GM23338 (cell line): ENCODE measurements around the gene LTBP4. TPM values are rescaled to one million over a fixed set of nuclear protein-coding genes. Genes with fewer than 3 reads are reported as not detected.

Source experiments
- ATAC-seq: fragments of 200-7000 bp; cut with Tn5 transposase; 3 replicates; pipeline ENCODE4 v1.9.1; 2020
- DNase-seq: peaks from one replicate; pipeline ENCODE4 v3.0.0-alpha.2; 2015; ENCODE audit warnings: low spot score
- H2AFZ ChIP-seq: fragments of 200-600 bp; sonication (generic); 2 replicates; pipeline ENCODE4 v1.8.0; 2016; ENCODE audit warnings: antibody characterized with exemption, mild to moderate bottlenecking, moderate library complexity
- H3F3A ChIP-seq: fragments of 200-600 bp; sonication (generic); replicated peaks from 2 replicates; pipeline ENCODE4 v1.8.0; 2017; ENCODE audit warnings: antibody characterized with exemption, mixed run types, low read depth
- H3K27ac ChIP-seq: fragments of 200-600 bp; sonication (generic); 2 replicates; pipeline ENCODE4 v1.6.1; 2016; ENCODE audit warnings: low read depth
- H3K27me3 ChIP-seq: fragments of 200-600 bp; sonication (generic); 2 replicates; pipeline ENCODE4 v1.8.0; 2016; ENCODE audit warnings: mild to moderate bottlenecking, mixed run types, moderate library complexity; ENCODE audit not compliant: insufficient read depth
- H3K36me3 ChIP-seq: fragments of 200-600 bp; sonication (generic); 2 replicates; pipeline ENCODE4 v1.8.0; 2016; ENCODE audit warnings: mild to moderate bottlenecking; ENCODE audit not compliant: insufficient read depth
- H3K4me1 ChIP-seq: fragments of 200-600 bp; sonication (generic); 2 replicates; pipeline ENCODE4 v1.8.0; 2016; ENCODE audit warnings: mild to moderate bottlenecking, moderate library complexity; ENCODE audit not compliant: insufficient read depth
- H3K4me2 ChIP-seq: fragments of 200-600 bp; sonication (generic); 2 replicates; pipeline ENCODE4 v1.7.1; 2017; ENCODE audit warnings: mixed run types
- H3K4me3 ChIP-seq: fragments of 200-600 bp; sonication (generic); 2 replicates; pipeline ENCODE4 v1.6.1; 2016; ENCODE audit warnings: mixed run types
- H3K79me2 ChIP-seq: fragments of 200-600 bp; sonication (generic); replicated peaks from 2 replicates; pipeline ENCODE4 v1.8.0; 2017; ENCODE audit warnings: mild to moderate bottlenecking; ENCODE audit not compliant: insufficient read depth
- H3K9me2 ChIP-seq: fragments of 200-600 bp; sonication (generic); 2 replicates; pipeline ENCODE4 v1.8.0; 2017; ENCODE audit not compliant: insufficient read depth
- H4K20me1 ChIP-seq: fragments of 200-600 bp; sonication (generic); replicated peaks from 2 replicates; pipeline ENCODE4 v1.8.0; 2017; ENCODE audit warnings: mild to moderate bottlenecking; ENCODE audit not compliant: insufficient read depth
- H3K27ac Mint-ChIP-seq: 2 replicates; pipeline ENCODE4 v1.8.0; 2020; ENCODE audit warnings: inconsistent platforms, mild to moderate bottlenecking, moderate library complexity, mixed read lengths
- H3K27me3 Mint-ChIP-seq: 3 replicates; pipeline ENCODE4 v1.8.0; 2022; ENCODE audit warnings: low read depth, mild to moderate bottlenecking, moderate library complexity, mixed read lengths, inconsistent platforms; ENCODE audit not compliant: insufficient read depth, poor library complexity
- H3K36me3 Mint-ChIP-seq: 3 replicates; pipeline ENCODE4 v1.8.0; 2021; ENCODE audit warnings: low read depth, mild to moderate bottlenecking, inconsistent platforms, moderate library complexity, mixed read lengths
- H3K4me1 Mint-ChIP-seq: 3 replicates; pipeline ENCODE4 v1.8.0; 2020; ENCODE audit warnings: mild to moderate bottlenecking, inconsistent platforms, mixed read lengths
- H3K4me3 Mint-ChIP-seq: 3 replicates; pipeline ENCODE4 v1.8.0; 2021; ENCODE audit warnings: moderate library complexity, mild to moderate bottlenecking, inconsistent platforms, mixed read lengths
- H3K9me3 Mint-ChIP-seq: 3 replicates; pipeline ENCODE4 v1.8.0; 2020; ENCODE audit warnings: moderate library complexity, mild to moderate bottlenecking, inconsistent platforms, mixed read lengths
- CREB1 ChIP-seq: fragments of 250-450 bp; sonication (Bioruptor Pico); IDR thresholded peaks from 2 replicates; pipeline ENCODE4 v1.5.0; 2020; ENCODE audit warnings: low read depth, mild to moderate bottlenecking, moderate library complexity
- NANOG ChIP-seq: IDR thresholded peaks from 2 replicates; pipeline ENCODE4 v1.6.1; 2016; ENCODE audit warnings: antibody characterized with exemption, borderline replicate concordance
- polyA plus RNA-seq: library from polyadenylated mRNA; unstranded; fragments of >200 nt; fragmentation: Nextera tagmentation; extraction: Ambion mirVana; gene quantifications from 2 replicates; pipeline ENCODE4 v1.2.1, GENCODE V29; 2016
- total RNA-seq: library from RNA; depleted of rRNA; stranded (reverse); fragments of >200 nt; shearing (Covaris generic); gene quantifications from 2 replicates; pipeline ENCODE4 v1.2.3, GENCODE V29; 2014
- TF ChIP-seq, protein P1 (sequence below): IDR thresholded peaks from 2 replicates; pipeline ENCODE4 v1.6.1; 2016; ENCODE audit warnings: antibody characterized with exemption
- TF ChIP-seq, protein P2 (sequence below): fragments of 250-450 bp; sonication (Bioruptor Pico); IDR thresholded peaks from 2 replicates; pipeline ENCODE4 v1.5.0; 2020; ENCODE audit warnings: mild to moderate bottlenecking, moderate library complexity

Gene LTBP4
- total and polyA plus RNA-seq, 2 experiments from 2014 or later: 50.3 to 65.0 TPM

DNA sequence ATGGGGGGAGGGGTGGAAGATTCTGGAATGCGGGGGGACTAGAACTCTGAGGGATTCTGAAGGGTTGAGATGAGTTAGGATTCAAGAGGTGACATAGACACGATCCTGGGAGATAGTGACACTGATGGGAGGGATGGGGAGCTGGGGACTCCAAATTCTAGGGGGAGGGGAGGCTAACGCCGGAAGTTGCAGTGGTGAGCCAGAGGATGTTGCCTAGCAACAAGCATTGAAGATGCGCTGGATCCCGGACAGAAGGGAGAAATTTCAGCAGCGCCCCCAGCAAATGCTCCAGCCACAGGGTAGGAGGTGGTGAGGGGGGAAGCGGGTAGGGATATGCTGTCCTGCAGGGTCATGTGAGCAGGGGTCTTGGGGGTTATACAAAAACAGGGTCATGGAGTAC lies 6.9 kb upstream of the LTBP4 start:
- H4K20me1 ChIP-seq: no peaks in the 10 kb centered on the region; the same call in 1 of the 2 replicates
- no peak overlapping the region; the same call in 1 of the 2 replicates for H3K27ac Mint-ChIP-seq
- peak; percentile 77 for DNase-seq
- no peaks in the 10 kb centered on the region; the same call in 2 of the 3 replicates for H3K36me3 Mint-ChIP-seq
- no peak overlapping the region for H2AFZ ChIP-seq
- peak overlapping the region; percentile 38; the same call in 1 of the 2 replicates for H3K4me3 ChIP-seq
- ATAC-seq: no peak
- H3K4me1 Mint-ChIP-seq: peaks cover 20% of the 10 kb centered on the region
- H3K9me2 ChIP-seq: no peaks in the 10 kb centered on the region
- H3K4me2 ChIP-seq: peak overlapping the region; percentile 70
- H3K27me3 ChIP-seq: peaks cover 38% of the 10 kb centered on the region
- no peak overlapping the region for H3K27ac ChIP-seq
- peaks cover 20% of the 10 kb centered on the region for H3K4me1 ChIP-seq
- H3K79me2 ChIP-seq: no peaks in the 10 kb centered on the region
- H3K4me3 Mint-ChIP-seq: no peak overlapping the region
- no peak for TF ChIP-seq NANOG
- no peak for TF ChIP-seq CREB1 (CRISPR knock-in tag)
- TF ChIP-seq, protein P1, sequence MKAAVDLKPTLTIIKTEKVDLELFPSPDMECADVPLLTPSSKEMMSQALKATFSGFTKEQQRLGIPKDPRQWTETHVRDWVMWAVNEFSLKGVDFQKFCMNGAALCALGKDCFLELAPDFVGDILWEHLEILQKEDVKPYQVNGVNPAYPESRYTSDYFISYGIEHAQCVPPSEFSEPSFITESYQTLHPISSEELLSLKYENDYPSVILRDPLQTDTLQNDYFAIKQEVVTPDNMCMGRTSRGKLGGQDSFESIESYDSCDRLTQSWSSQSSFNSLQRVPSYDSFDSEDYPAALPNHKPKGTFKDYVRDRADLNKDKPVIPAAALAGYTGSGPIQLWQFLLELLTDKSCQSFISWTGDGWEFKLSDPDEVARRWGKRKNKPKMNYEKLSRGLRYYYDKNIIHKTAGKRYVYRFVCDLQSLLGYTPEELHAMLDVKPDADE: no peak
- TF ChIP-seq, protein P2, sequence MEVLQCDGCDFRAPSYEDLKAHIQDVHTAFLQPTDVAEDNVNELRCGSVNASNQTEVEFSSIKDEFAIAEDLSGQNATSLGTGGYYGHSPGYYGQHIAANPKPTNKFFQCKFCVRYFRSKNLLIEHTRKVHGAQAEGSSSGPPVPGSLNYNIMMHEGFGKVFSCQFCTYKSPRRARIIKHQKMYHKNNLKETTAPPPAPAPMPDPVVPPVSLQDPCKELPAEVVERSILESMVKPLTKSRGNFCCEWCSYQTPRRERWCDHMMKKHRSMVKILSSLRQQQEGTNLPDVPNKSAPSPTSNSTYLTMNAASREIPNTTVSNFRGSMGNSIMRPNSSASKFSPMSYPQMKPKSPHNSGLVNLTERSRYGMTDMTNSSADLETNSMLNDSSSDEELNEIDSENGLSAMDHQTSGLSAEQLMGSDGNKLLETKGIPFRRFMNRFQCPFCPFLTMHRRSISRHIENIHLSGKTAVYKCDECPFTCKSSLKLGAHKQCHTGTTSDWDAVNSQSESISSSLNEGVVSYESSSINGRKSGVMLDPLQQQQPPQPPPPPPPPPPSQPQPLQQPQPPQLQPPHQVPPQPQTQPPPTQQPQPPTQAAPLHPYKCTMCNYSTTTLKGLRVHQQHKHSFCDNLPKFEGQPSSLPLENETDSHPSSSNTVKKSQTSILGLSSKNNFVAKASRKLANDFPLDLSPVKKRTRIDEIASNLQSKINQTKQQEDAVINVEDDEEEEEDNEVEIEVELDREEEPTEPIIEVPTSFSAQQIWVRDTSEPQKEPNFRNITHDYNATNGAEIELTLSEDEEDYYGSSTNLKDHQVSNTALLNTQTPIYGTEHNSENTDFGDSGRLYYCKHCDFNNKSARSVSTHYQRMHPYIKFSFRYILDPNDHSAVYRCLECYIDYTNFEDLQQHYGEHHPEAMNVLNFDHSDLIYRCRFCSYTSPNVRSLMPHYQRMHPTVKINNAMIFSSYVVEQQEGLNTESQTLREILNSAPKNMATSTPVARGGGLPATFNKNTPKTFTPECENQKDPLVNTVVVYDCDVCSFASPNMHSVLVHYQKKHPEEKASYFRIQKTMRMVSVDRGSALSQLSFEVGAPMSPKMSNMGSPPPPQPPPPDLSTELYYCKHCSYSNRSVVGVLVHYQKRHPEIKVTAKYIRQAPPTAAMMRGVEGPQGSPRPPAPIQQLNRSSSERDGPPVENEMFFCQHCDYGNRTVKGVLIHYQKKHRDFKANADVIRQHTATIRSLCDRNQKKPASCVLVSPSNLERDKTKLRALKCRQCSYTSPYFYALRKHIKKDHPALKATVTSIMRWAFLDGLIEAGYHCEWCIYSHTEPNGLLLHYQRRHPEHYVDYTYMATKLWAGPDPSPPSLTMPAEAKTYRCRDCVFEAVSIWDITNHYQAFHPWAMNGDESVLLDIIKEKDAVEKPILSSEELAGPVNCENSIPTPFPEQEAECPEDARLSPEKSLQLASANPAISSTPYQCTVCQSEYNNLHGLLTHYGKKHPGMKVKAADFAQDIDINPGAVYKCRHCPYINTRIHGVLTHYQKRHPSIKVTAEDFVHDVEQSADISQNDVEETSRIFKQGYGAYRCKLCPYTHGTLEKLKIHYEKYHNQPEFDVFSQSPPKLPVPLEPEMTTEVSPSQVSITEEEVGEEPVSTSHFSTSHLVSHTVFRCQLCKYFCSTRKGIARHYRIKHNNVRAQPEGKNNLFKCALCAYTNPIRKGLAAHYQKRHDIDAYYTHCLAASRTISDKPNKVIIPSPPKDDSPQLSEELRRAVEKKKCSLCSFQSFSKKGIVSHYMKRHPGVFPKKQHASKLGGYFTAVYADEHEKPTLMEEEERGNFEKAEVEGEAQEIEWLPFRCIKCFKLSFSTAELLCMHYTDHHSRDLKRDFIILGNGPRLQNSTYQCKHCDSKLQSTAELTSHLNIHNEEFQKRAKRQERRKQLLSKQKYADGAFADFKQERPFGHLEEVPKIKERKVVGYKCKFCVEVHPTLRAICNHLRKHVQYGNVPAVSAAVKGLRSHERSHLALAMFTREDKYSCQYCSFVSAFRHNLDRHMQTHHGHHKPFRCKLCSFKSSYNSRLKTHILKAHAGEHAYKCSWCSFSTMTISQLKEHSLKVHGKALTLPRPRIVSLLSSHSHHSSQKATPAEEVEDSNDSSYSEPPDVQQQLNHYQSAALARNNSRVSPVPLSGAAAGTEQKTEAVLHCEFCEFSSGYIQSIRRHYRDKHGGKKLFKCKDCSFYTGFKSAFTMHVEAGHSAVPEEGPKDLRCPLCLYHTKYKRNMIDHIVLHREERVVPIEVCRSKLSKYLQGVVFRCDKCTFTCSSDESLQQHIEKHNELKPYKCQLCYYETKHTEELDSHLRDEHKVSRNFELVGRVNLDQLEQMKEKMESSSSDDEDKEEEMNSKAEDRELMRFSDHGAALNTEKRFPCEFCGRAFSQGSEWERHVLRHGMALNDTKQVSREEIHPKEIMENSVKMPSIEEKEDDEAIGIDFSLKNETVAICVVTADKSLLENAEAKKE (CRISPR knock-in tag): no peak
- H3F3A ChIP-seq: peaks cover 9% of the 10 kb centered on the region; the same call in 1 of the 2 replicates
- H3K36me3 ChIP-seq: no peaks in the 10 kb centered on the region
- peaks cover 39% of the 10 kb centered on the region for H3K27me3 Mint-ChIP-seq
- no peaks in the 10 kb centered on the region; the same call in 2 of the 3 replicates for H3K9me3 Mint-ChIP-seq
